ENCODE results near the gene FAM219A.
"Not testable (repeated sequence)": the region's sequence is repeated elsewhere in the genome, so short reads cannot be mapped to it uniquely, and the experiment has no call there.

Gene FAM219A

DNA sequence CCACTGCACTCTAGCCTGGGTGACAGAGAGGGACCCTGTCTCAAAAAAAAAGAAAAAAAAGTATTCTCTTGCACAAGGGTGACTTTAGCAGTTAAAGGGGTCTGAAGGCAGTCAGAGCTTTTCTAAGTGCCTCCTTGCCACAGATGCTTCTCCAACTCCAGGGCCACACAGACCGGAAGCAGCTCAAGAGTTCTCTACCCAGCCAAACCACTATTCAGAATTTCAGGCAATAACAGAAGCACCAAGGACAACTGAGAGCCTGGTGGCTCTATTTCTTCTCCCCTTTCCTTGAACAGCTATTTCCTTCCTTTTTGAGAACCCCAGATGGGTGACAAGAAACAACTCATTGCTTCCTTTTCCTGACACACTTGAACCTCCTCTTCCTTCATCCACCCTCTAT lies 2.2 kb downstream of the FAM219A start:
- Histone ChIP-seq H3K36me3 (ENCODE audit: control insufficient read depth, insufficient read depth, low read length) (no peaks in the 10 kb centered on the region), H3K4me1 (ENCODE audit: control insufficient read depth, insufficient read depth, low read length) (peaks cover 29% of the 10 kb centered on the region), H3K9me3 (ENCODE audit: control insufficient read depth, low read length) (no peaks in the 10 kb centered on the region), H3K9ac (ENCODE audit: low read length) (no peak overlapping the region), H3K4me3 (ENCODE audit: low read length) (no peak overlapping the region), H3K27me3 (ENCODE audit: control insufficient read depth, insufficient read depth, low read length) (peaks cover 17% of the 10 kb centered on the region)

DNA sequence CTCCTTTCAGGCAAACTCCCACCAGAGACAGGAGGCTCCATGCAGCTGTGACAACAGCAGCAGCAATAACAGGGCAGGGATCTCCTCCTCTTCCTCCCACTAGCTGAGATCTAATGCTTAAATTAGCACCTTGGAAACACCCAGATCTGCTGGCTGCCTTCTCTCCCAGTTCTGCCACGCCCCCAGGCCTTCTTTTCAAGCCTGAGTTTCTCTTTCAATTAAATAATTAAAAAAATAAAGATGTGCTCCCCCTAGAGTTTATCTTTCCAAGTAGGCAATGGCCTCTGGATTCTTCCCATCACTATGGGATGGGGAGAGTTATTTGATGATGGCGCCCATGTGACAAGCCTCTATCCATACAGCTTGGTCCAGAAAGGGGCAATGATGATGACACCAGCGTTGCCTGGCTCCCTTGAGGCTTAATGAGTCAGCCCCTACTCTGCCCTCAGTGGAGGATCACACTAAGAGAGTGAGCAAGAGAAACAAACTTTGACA lies 3.8 kb downstream of the FAM219A start:
- H3K36me3 ChIP-seq (ENCODE audit: control insufficient read depth, insufficient read depth, low read length), result no peaks in the 10 kb centered on the region
- H3K4me1 ChIP-seq (ENCODE audit: control insufficient read depth, insufficient read depth, low read length), result peaks cover 36% of the 10 kb centered on the region
- no peaks in the 10 kb centered on the region for H3K9me3 ChIP-seq (ENCODE audit: control insufficient read depth, low read length)
- peaks cover 13% of the 10 kb centered on the region for H3K27me3 ChIP-seq (ENCODE audit: control insufficient read depth, insufficient read depth, low read length)
- no peak overlapping the region for H3K9ac ChIP-seq (ENCODE audit: low read length)
- H3K4me3 ChIP-seq (ENCODE audit: low read length), result no peak overlapping the region

DNA sequence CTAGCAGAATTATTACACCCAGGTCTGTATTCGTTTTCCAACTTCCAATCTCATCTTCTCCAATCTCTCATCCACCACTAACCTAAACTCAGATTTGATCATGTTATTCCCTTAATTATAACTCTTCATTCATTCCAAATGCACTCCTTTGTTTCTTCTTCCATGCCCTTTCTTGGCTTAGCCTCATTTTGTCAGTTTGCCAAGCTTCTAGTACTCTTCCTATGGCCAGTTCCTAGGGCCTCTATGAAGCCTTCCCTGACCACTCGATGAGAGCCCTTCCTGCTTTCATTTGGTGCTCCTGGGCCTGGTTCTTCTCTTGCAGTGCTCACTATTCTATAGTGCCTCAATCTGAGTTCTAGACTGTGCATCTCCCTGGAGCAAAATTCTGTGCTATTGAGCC lies 5.8 kb downstream of the FAM219A start:
- H3K4me1 ChIP-seq (ENCODE audit: control insufficient read depth, insufficient read depth, low read length), result peaks cover 29% of the 10 kb centered on the region
- H3K9ac ChIP-seq (ENCODE audit: low read length), result no peak overlapping the region

DNA sequence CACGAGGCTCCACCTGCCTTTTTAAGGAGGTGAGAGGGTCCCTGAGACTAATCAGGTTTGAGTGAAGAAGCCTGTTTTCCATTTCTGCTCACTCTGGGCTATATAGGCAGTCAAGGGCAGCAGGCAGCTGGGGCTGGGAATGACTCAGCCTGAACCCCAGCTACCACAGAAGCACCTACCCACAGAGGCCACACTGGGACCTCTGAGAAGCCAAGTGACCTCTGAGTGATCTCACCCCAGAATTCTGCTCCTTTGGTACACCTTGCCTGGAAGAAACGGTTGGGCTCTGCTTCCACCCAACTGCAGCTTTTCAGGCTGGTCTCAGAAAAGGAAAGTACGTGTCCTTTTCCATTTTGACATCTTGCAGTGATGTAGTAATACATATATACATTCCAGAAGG lies 6.8 kb downstream of the FAM219A start:
- H3K4me1 ChIP-seq (ENCODE audit: control insufficient read depth, insufficient read depth, low read length), result peaks cover 19% of the 10 kb centered on the region
- no peaks in the 10 kb centered on the region for H3K9me3 ChIP-seq (ENCODE audit: control insufficient read depth, low read length)
- H3K9ac ChIP-seq (ENCODE audit: low read length), result no peak overlapping the region
- no peak overlapping the region for H3K4me3 ChIP-seq (ENCODE audit: low read length)
- no peaks in the 10 kb centered on the region for H3K36me3 ChIP-seq (ENCODE audit: control insufficient read depth, insufficient read depth, low read length)
- peaks cover under 1% of the 10 kb centered on the region for H3K27me3 ChIP-seq (ENCODE audit: control insufficient read depth, insufficient read depth, low read length)

More for the DNA sequence above, 5.8 kb downstream of the FAM219A start:
- no peaks in the 10 kb centered on the region for H3K36me3 ChIP-seq (ENCODE audit: control insufficient read depth, insufficient read depth, low read length)
- no peak overlapping the region for H3K4me3 ChIP-seq (ENCODE audit: low read length)
- H3K9me3 ChIP-seq (ENCODE audit: control insufficient read depth, low read length), result no peaks in the 10 kb centered on the region
- peaks cover 11% of the 10 kb centered on the region for H3K27me3 ChIP-seq (ENCODE audit: control insufficient read depth, insufficient read depth, low read length)

DNA sequence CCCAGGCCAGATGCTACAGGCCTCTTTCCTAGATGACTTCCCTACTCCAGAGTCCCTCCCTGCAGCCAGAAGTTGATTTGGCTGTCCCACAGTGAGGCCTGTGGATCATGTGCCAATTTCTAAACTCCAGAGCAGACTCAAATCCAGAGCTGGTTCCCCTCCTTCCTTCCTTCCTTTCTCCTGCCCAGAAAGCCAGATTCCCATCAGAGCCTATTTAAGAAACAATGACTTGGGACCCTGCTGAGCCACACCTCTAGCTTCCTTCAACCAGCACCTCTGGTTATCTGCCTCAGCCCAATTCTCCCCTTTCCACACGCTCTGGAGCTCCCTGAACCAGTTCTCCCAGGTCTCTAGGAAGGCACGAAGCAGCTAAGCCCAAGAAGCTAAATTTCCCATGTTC lies 7.2 kb downstream of the FAM219A start:
- Histone ChIP-seq H3K9me3 (ENCODE audit: control insufficient read depth, low read length) (no peaks in the 10 kb centered on the region), H3K4me1 (ENCODE audit: control insufficient read depth, insufficient read depth, low read length) (peaks cover 14% of the 10 kb centered on the region), H3K9ac (ENCODE audit: low read length) (no peak overlapping the region), H3K36me3 (ENCODE audit: control insufficient read depth, insufficient read depth, low read length) (no peaks in the 10 kb centered on the region), H3K4me3 (ENCODE audit: low read length) (no peak overlapping the region), H3K27me3 (ENCODE audit: control insufficient read depth, insufficient read depth, low read length) (no peaks in the 10 kb centered on the region)

DNA sequence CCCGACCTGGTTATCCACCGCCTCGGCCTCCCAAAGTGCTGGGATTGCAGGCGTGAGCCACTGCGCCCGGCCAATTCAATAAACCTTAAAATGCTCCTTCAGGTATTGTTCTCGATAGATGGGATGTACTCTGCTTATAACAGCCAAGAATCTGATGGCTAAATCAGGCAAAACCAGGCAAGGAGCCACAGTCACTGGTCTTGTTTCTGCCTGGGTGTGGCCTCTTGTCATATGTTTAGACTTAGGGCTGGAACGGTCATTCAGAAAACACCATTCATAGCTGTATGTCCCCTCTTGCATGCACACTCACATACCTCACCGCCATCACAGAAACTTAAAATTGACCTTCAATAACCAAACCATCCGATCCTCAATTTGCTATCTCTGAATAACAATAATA lies 7.7 kb downstream of the FAM219A start:
- no peaks in the 10 kb centered on the region for H3K9me3 ChIP-seq (ENCODE audit: control insufficient read depth, low read length)
- H3K4me3 ChIP-seq (ENCODE audit: low read length), result no peak overlapping the region
- H3K27me3 ChIP-seq (ENCODE audit: control insufficient read depth, insufficient read depth, low read length), result no peaks in the 10 kb centered on the region
- peaks cover 13% of the 10 kb centered on the region for H3K4me1 ChIP-seq (ENCODE audit: control insufficient read depth, insufficient read depth, low read length)
- no peaks in the 10 kb centered on the region for H3K36me3 ChIP-seq (ENCODE audit: control insufficient read depth, insufficient read depth, low read length)
- no peak overlapping the region for H3K9ac ChIP-seq (ENCODE audit: low read length)

DNA sequence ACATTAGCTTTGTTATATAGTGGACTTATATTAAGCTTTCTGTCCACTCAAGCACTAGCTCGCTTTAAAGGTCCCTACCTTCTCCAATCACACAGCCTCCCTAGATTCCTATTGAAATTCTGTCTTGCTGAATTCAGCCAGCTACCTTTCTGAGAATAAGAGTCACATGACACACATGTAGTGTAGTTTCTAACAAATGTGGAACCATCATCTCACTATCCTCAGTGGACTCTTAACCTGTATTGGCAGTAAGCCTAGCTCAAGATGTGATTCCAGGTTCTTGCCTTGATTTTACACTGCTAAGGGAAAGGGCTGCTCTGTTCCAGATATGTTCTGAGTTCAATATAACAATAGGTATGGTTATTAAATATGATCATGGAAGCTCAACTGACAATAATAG lies 11.4 kb downstream of the FAM219A start:
- H3K27me3 ChIP-seq (ENCODE audit: control insufficient read depth, insufficient read depth, low read length), result no peaks in the 10 kb centered on the region
- H3K4me3 ChIP-seq (ENCODE audit: low read length), result no peak overlapping the region
- no peaks in the 10 kb centered on the region for H3K36me3 ChIP-seq (ENCODE audit: control insufficient read depth, insufficient read depth, low read length)
- H3K9me3 ChIP-seq (ENCODE audit: control insufficient read depth, low read length), result no peaks in the 10 kb centered on the region
- peaks cover 21% of the 10 kb centered on the region for H3K4me1 ChIP-seq (ENCODE audit: control insufficient read depth, insufficient read depth, low read length)
- no peak overlapping the region for H3K9ac ChIP-seq (ENCODE audit: low read length)

DNA sequence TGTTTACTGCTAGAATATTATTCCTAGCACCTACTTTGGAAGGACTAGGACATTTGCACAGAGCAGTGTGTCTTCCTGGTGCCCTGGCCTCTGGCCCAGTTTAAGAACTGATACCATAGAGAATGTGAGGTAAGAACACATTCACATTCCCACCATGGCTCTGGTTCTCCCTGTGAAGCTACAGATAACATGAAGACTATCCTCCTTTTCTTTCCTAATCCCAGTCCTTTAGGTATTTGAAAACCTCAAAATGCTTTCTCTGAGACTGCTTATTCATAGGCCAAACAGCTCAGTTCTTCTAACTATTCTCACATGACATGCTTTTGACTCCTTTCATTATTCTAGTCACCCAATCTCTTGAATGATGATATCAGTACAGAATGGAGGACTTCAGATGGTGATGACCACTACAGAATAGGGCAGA lies 11.9 kb downstream of the FAM219A start:
- peaks cover 19% of the 10 kb centered on the region for H3K4me1 ChIP-seq (ENCODE audit: control insufficient read depth, insufficient read depth, low read length)
- H3K27me3 ChIP-seq (ENCODE audit: control insufficient read depth, insufficient read depth, low read length), result no peaks in the 10 kb centered on the region
- no peaks in the 10 kb centered on the region for H3K36me3 ChIP-seq (ENCODE audit: control insufficient read depth, insufficient read depth, low read length)
- H3K9me3 ChIP-seq (ENCODE audit: control insufficient read depth, low read length), result no peaks in the 10 kb centered on the region
- no peak overlapping the region for H3K9ac ChIP-seq (ENCODE audit: low read length)
- no peak overlapping the region for H3K4me3 ChIP-seq (ENCODE audit: low read length)

DNA sequence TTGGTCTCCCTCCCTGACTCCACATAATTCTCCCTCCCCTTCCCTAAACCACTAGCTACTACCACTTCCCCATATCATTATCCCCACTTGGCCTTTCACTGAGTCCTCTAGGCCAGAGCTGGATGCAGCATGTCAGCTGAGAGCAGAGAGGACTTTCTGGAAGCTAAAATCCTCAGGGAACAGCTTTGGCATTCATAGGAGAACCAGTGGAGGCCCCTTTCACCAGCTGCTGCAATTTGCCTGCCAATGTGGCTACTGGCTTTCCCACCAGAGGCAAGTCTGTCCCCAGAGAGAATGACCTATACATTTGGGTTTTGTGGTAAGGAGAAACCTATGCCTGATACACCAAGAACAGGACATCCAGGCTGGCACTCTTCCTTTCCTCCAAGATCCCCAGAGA lies 14.4 kb downstream of the FAM219A start:
- H3K36me3 ChIP-seq (ENCODE audit: control insufficient read depth, insufficient read depth, low read length), result no peaks in the 10 kb centered on the region
- no peaks in the 10 kb centered on the region for H3K9me3 ChIP-seq (ENCODE audit: control insufficient read depth, low read length)
- H3K4me1 ChIP-seq (ENCODE audit: control insufficient read depth, insufficient read depth, low read length), result peaks cover 12% of the 10 kb centered on the region
- H3K9ac ChIP-seq (ENCODE audit: low read length), result no peak overlapping the region
- H3K4me3 ChIP-seq (ENCODE audit: low read length), result no peak overlapping the region
- no peaks in the 10 kb centered on the region for H3K27me3 ChIP-seq (ENCODE audit: control insufficient read depth, insufficient read depth, low read length)

DNA sequence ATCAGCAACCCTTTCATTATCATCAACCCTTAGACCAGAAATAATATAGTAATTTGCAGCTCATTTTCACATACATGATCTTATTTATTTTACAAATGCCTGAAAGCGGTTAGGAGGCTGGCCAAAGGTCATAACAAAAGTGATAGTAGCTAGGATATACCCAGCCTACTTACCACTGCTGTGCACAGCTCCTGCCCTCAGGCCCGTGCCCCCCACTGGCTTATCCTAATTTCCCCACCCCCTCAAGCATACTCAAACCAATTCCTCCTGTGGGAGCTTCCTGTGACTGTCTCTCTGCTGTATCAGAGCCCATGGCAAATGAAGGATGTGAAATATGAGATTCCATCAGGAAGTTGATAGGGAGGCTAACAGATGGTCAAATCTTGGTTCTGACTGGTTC lies 14.8 kb downstream of the FAM219A start:
- H3K9me3 ChIP-seq (ENCODE audit: control insufficient read depth, low read length), result no peaks in the 10 kb centered on the region
- peaks cover 12% of the 10 kb centered on the region for H3K4me1 ChIP-seq (ENCODE audit: control insufficient read depth, insufficient read depth, low read length)
- no peak overlapping the region for H3K9ac ChIP-seq (ENCODE audit: low read length)
- no peaks in the 10 kb centered on the region for H3K27me3 ChIP-seq (ENCODE audit: control insufficient read depth, insufficient read depth, low read length)
- H3K36me3 ChIP-seq (ENCODE audit: control insufficient read depth, insufficient read depth, low read length), result no peaks in the 10 kb centered on the region
- no peak overlapping the region for H3K4me3 ChIP-seq (ENCODE audit: low read length)

DNA sequence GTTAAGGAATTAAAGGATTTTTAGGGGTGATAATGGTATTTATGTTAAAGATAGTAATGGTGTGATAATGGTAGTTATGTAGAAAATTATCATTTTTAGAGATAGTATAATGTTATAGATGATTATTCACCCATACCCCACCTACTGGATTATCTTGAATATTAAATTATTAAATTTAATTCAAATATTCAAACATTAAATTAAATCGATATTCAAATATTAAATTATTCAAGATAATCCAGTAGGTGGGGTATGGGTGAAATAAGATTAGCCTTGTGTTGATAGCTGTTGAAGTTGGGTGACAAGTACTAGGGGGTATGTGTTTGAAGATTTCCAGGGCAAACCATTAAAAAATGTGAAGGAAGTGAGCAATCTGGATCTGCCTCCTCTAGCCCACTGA lies 15.6 kb downstream of the FAM219A start:
- Histone ChIP-seq H3K9me3 (ENCODE audit: control insufficient read depth, low read length) (no peaks in the 10 kb centered on the region), H3K27me3 (ENCODE audit: control insufficient read depth, insufficient read depth, low read length) (no peaks in the 10 kb centered on the region), H3K4me1 (ENCODE audit: control insufficient read depth, insufficient read depth, low read length) (peaks cover 12% of the 10 kb centered on the region), H3K36me3 (ENCODE audit: control insufficient read depth, insufficient read depth, low read length) (no peaks in the 10 kb centered on the region), H3K9ac (ENCODE audit: low read length) (no peak overlapping the region), H3K4me3 (ENCODE audit: low read length) (no peak overlapping the region)

DNA sequence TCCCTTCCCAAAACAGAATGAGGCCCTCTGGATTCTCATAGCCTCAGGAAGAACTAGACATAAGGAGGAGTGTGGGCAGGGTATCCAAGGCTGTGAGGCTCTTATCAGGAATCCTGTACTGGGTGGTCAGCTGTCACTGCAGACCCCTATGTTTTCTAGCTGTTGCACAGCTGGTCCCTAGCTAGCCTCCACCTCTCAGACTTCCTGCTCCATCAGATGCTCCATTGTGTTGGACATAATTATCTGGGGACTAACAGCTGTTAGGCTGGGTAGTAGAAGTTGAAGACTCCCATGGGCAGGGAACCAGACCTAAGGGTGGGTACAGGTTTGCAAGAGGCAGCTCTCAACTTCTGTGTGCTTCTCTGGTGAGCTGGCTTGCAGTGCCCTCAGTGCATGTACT lies 18.4 kb downstream of the FAM219A start:
- no peaks in the 10 kb centered on the region for H3K9me3 ChIP-seq (ENCODE audit: control insufficient read depth, low read length)
- peaks cover 12% of the 10 kb centered on the region for H3K4me1 ChIP-seq (ENCODE audit: control insufficient read depth, insufficient read depth, low read length)
- H3K9ac ChIP-seq (ENCODE audit: low read length), result no peak overlapping the region
- no peaks in the 10 kb centered on the region for H3K27me3 ChIP-seq (ENCODE audit: control insufficient read depth, insufficient read depth, low read length)
- no peak overlapping the region for H3K4me3 ChIP-seq (ENCODE audit: low read length)
- H3K36me3 ChIP-seq (ENCODE audit: control insufficient read depth, insufficient read depth, low read length), result no peaks in the 10 kb centered on the region

DNA sequence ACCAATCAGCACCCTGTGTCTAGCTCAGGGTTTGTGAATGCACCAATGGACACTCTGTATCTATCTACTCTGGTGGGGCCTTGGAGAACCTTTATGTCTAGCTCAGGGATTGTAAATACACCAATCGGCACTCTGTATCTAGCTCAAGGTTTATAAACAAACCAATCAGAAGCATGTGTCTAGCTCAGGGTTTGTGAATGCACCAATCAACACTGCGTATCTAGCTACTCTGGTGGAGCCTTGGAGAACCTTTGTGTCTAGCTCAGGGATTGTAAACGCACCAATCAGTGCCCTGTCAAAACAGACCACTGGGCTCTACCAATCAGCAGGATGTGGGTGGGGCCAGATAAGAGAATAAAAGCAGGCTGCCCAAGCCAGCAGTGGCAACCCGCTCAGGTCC lies 19.9 kb downstream of the FAM219A start:
- not testable (repeated sequence) for H3K27me3 ChIP-seq (ENCODE audit: control insufficient read depth, insufficient read depth, low read length); H3K9ac ChIP-seq (ENCODE audit: low read length); H3K4me3 ChIP-seq (ENCODE audit: low read length); H3K4me1 ChIP-seq (ENCODE audit: control insufficient read depth, insufficient read depth, low read length); H3K9me3 ChIP-seq (ENCODE audit: control insufficient read depth, low read length); H3K36me3 ChIP-seq (ENCODE audit: control insufficient read depth, insufficient read depth, low read length)
